Skeletal muscle tissue (tissue), 4 donors: ENCODE data around the gene HAND2. TPM values are rescaled to one million over a fixed set of nuclear protein-coding genes. Genes with fewer than 3 reads are reported as not detected.

Experiments
- H3K27ac ChIP-seq: one replicate; pipeline ENCODE4 v1.7.0; 2013; ENCODE audit warnings: mild to moderate bottlenecking, low read depth, low read length, inconsistent platforms
- H3K27me3 ChIP-seq, 3 donors: one replicate each; pipeline ENCODE4 v1.7.0; 2013; ENCODE audit warnings: low read length in 3 of 3; ENCODE audit not compliant: control insufficient read depth in 3 of 3, insufficient read depth in 3 of 3
- H3K36me3 ChIP-seq, 3 donors: one replicate each; pipeline ENCODE4 v1.7.0; 2013; ENCODE audit warnings: low read length in 3 of 3; ENCODE audit not compliant: control insufficient read depth in 3 of 3, insufficient read depth in 3 of 3
- H3K4me1 ChIP-seq, 3 donors: one replicate each; pipeline ENCODE4 v1.7.0; 2013; ENCODE audit warnings: low read length in 3 of 3, mild to moderate bottlenecking in 3 of 3; ENCODE audit not compliant: control insufficient read depth in 3 of 3, insufficient read depth in 3 of 3
- H3K4me3 ChIP-seq, 3 donors: one replicate each; pipeline ENCODE4 v1.7.0; 2013; ENCODE audit warnings: low read length in 3 of 3
- H3K9ac ChIP-seq, 3 donors: one replicate each; pipeline ENCODE4 v1.7.0; 2013; ENCODE audit warnings: low read length in 3 of 3, mild to moderate bottlenecking in 3 of 3, moderate library complexity in 2 of 3, low read depth in 1 of 3
- H3K9me3 ChIP-seq, 3 donors: one replicate each; pipeline ENCODE4 v1.7.0; 2013; ENCODE audit warnings: low read length in 3 of 3; ENCODE audit not compliant: control insufficient read depth in 3 of 3
- total RNA-seq: library from RNA; depleted of rRNA; stranded (reverse); fragments of >200 nt; gene quantifications from one replicate; pipeline ENCODE4 v1.2.3, GENCODE V29; 2014
- donor health status: Osteomylitis.

HAND2 gene
- total RNA-seq, 1 donor from 2014 or later = 1.0 TPM

DNA sequence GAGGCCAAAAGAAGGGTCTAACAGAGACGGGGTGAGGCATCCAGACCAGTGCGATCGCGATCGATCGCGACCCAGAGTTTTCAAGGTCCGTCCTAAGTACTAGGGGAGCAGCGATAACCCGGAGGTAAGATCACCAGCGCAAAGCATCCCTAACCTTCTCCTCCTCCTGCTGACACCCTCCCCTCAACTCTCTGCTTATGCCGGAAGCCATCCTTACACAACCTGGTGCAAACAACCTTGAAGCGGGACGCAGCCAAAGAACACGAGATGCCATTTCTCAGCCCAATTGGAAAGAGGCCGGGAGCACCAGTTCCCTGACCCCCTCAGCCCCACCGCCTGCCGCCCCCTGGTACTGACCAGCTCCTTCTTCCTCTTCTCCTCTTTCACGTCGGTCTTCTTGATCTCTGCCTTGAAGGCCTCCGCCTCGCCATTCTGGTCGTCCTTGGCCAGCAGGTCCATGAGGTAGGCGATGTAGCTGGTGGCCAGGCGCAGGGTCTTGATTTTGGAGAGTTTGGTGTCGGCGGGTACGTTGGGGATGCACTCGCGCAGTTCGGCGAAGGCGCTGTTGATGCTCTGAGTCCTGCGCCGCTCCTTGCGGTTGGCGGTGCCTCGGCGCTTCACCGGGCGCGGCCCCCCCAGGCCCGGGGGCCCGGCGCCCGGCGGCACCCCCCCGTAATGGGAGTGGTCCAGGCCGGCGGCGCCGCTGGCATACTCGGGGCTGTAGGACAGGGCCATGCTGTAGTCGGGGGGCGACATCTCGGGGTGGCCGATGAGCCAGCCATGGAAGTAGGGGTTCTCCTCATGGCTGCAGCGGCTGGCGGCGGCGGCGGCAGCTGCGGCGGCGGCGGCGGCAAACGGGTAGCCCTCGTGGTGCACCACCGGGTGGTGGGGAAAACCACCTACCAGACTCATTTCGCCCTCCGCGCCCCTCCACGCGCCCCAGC lies 1.4 kb downstream of the HAND2 start:
- H3K4me1 ChIP-seq = peaks cover 8 to 11% (median 10%) of the 10 kb centered on the region in 3 donors
- peaks cover 0 to 7% (median 3%) of the 10 kb centered on the region in 3 donors for H3K9me3 ChIP-seq
- no peaks in the 10 kb centered on the region for H3K36me3 ChIP-seq
- no peak overlapping the region for H3K27ac ChIP-seq
- peak overlapping the region in 1 of 3 donors; percentile 33 for H3K9ac ChIP-seq
- peak overlapping the region; percentile 45 to 48 (median 48) for H3K4me3 ChIP-seq
- H3K27me3 ChIP-seq = peaks cover 68 to 80% (median 75%) of the 10 kb centered on the region in 3 donors

DNA sequence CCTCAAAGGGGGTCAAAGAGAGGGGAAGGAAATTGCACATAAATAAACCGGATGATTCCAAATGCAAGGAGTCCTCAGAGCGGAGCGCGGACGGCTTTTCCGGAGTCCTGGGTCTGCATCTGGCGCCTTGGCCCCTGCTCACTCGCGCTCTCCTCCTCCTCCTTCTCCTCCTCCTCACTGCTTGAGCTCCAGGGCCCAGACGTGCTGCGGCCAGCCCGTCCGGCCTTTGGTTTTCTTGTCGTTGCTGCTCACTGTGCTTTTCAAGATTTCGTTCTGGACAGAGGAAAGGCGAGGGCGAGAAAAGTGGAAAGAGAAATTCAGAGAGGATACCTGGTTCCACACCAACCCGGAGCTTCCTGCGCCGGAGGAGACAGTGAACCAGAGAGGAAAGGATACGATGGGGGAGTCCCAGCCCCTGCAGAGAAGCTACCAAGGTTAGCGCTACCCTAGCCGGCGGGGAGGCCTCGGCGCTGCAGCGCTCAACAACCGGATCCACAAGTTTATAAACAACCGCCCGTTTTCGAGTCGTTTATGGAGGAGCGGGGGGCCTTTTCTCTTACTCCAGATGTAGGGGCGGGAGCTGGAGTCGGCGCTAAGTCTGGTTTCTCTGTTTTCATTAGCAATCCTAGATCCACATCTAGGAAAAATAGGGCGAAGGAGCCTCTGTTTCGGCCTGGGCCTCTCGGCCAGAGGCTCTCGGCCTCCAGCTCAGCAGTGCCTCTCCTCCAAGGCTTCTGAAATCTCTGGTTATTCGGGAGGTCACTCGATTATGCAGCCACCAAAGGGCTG lies 2.7 kb downstream of the HAND2 start:
- Histone ChIP-seq H3K36me3 (no peaks in the 10 kb centered on the region), H3K9me3 (peaks cover 0 to 10% (median 3%) of the 10 kb centered on the region in 3 donors), H3K27me3 (peaks cover 62 to 83% (median 68%) of the 10 kb centered on the region in 3 donors), H3K27ac (no peak overlapping the region), H3K4me3 (no peak overlapping the region), H3K4me1 (peaks cover 13 to 14% (median 14%) of the 10 kb centered on the region in 3 donors), H3K9ac (no peak overlapping the region)

DNA sequence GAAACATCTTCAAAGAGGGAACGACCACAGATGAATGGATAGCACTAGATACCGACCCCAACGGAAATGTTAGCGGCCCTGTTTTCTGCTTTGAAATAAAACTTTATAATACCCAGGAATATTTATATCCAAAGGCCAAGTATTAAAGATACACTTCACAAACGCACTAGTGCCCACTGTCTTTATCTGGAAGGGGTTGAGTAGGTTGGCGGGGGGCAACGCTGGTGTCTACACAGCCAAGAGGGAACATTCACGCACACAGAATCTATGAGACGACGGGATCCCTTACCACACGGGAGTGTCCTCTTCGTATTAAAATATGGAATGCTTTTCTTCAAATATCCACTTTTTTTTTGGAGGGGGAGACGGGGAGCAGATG lies 3.3 kb downstream of the HAND2 start:
- Histone ChIP-seq H3K27ac (no peak overlapping the region), H3K4me1 (peaks cover 16 to 19% (median 17%) of the 10 kb centered on the region in 3 donors), H3K4me3 (no peak overlapping the region), H3K36me3 (no peaks in the 10 kb centered on the region), H3K9ac (no peak overlapping the region), H3K9me3 (peaks cover 0 to 10% (median 3%) of the 10 kb centered on the region in 3 donors), H3K27me3 (peaks cover 56 to 82% (median 62%) of the 10 kb centered on the region in 3 donors)

DNA sequence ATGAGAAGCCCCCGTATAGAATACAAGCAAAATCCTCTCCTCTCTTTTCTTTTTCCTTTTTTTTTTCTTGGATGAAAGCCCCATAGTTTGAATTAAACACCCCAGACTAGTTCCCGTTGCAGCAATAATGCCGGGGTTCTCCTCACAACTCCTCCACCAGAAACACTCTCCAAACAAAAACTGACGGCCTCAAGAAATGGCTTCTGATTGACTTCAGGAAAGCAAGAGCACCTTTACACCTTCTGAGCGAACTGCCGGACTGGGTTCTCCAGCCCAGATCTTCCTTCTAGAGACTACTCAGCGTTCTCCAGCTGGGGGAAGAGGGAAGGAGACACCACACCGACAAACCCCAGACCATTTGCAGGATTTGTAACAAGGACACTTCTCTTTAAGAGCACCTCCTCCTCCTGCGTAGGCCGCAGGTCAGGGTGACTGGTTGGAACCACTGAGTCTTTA lies 4.0 kb downstream of the HAND2 start:
- Histone ChIP-seq H3K27me3 (peaks cover 55 to 82% (median 60%) of the 10 kb centered on the region in 3 donors), H3K27ac (no peak overlapping the region), H3K9ac (no peak overlapping the region), H3K4me3 (no peak overlapping the region), H3K9me3 (peaks cover 0 to 10% (median 3%) of the 10 kb centered on the region in 3 donors), H3K4me1 (peaks cover 22 to 25% (median 23%) of the 10 kb centered on the region in 3 donors), H3K36me3 (no peaks in the 10 kb centered on the region)

DNA sequence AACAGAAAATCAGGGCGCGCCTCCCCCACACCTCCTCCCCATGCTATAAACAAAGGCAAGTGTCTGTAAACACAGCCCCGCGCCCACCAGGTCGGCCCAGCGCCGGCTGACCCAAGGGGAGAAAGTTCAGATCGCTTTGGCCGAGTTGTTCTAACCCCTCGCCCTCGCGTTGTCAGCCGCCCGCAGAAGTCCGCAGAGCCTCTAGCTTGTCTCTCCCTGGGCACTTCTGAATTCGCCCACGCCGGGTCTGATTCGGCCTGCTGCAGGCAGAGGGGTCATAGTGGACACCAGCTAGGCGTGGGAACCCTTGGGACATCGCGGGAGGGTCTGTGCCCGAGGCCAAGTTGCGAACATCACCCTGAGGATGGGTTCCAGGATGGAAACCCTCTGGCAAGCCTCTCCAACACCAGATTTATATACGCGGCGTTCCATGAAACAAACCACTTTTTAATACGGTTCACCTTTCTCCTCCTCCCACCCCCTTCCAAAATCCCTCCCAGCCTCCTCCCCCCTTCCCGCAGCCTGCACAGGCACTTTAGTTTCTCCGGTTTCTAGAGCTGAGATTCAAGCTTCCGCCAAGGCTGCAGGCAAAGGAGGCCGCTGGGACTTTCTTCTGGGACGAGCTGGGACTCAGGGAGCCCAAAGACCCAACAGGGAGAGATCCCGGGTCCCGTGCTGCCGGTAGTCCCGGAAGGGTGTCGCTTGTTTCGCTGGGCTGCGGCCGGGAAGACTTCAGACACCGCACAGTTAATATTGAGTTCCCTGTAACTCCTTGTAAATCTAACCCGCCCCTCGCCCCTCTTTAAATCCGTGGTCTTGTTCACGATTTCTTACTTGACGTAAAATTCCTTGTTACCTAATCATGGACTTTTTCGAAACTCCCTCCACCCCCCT lies 4.7 kb downstream of the HAND2 start:
- H3K36me3 ChIP-seq = no peaks in the 10 kb centered on the region
- no peak overlapping the region for H3K4me3 ChIP-seq
- H3K27ac ChIP-seq = no peak overlapping the region
- H3K27me3 ChIP-seq = peaks cover 51 to 78% (median 55%) of the 10 kb centered on the region in 3 donors
- H3K9ac ChIP-seq = no peak overlapping the region
- H3K9me3 ChIP-seq = peaks cover 0 to 10% (median 3%) of the 10 kb centered on the region in 3 donors
- peaks cover 17 to 22% (median 17%) of the 10 kb centered on the region in 3 donors for H3K4me1 ChIP-seq

DNA sequence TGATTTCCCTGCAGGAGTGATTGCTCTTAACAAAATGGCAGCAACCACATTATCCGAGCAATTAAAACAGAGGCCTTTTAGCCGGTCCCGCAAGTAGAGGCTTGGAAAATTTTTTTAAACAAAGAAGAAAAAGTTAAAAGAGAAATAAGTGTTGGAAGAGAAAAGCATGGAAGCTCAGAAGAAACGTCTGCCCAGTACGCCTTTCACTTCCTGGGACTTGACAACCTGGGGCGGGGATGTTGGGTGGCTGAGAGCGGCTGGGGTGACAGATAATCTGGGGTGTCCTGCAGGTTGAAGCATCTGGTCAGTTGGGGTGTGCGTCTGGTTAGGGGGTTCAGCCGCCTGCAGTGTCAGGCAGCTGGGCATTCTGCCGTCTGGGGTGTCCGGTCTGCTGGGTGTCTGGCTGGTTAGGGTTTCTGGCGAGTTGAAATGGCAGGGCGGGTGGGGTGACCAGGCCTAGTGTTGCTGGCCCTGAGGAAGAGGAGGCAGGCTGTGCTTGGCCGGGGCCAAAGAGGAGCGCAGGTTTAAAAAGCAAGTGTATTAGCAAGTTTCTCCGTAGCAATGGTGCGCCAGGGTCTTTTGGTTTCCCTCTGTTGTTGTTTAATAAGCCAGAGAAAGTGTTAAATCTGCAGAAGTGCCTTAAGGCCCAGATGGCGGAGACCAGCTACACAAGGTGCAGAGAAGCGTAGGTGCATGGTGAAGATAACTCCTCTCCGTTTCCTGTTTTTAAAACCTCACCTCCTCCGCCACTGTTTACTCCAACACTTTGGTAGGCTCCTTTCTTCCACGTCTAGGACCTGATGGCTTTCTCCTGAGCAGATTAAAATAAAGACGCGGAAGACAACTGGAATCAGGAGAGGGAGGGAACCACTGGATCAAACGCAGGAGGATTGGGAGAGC lies 5.6 kb downstream of the HAND2 start:
- H3K4me1 ChIP-seq = peaks cover 13 to 18% (median 14%) of the 10 kb centered on the region in 3 donors
- no peak overlapping the region for H3K4me3 ChIP-seq
- peaks cover 0 to 10% (median 3%) of the 10 kb centered on the region in 3 donors for H3K9me3 ChIP-seq
- H3K36me3 ChIP-seq = no peaks in the 10 kb centered on the region
- no peak overlapping the region for H3K9ac ChIP-seq
- peaks cover 49 to 76% (median 51%) of the 10 kb centered on the region in 3 donors for H3K27me3 ChIP-seq
- H3K27ac ChIP-seq = no peak overlapping the region

DNA sequence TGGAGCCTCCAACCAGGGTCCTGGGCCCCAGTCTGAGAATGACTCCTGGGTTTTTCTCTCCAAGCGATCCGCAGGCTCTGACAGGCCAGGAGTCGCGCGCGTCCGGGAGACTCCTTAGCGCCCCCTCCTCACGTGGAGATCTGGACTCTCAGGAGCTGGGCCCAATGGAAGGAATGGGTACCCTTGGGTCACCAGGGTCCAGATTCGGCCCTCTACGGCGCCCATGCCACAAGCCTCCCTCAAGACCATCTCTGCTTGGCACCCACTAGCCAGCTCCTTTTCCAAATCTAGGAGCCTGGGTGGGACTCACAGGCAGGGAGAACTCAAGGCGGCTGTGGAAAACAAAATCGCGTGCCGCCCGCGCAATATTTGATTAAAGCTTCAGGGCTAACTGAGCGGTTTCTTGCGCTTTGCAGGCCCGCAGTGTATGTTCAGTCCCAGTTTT lies 7.1 kb downstream of the HAND2 start:
- Histone ChIP-seq H3K4me3 (peak overlapping the region; percentile 61 to 75 (median 73)), H3K27ac (peak overlapping the region; percentile 61), H3K27me3 (peaks cover 52 to 73% (median 53%) of the 10 kb centered on the region in 3 donors), H3K4me1 (peaks cover 11 to 18% (median 13%) of the 10 kb centered on the region in 3 donors), H3K9me3 (peaks cover 0 to 10% (median 3%) of the 10 kb centered on the region in 3 donors), H3K9ac (peak overlapping the region in 1 of 3 donors; percentile 64), H3K36me3 (no peaks in the 10 kb centered on the region)

DNA sequence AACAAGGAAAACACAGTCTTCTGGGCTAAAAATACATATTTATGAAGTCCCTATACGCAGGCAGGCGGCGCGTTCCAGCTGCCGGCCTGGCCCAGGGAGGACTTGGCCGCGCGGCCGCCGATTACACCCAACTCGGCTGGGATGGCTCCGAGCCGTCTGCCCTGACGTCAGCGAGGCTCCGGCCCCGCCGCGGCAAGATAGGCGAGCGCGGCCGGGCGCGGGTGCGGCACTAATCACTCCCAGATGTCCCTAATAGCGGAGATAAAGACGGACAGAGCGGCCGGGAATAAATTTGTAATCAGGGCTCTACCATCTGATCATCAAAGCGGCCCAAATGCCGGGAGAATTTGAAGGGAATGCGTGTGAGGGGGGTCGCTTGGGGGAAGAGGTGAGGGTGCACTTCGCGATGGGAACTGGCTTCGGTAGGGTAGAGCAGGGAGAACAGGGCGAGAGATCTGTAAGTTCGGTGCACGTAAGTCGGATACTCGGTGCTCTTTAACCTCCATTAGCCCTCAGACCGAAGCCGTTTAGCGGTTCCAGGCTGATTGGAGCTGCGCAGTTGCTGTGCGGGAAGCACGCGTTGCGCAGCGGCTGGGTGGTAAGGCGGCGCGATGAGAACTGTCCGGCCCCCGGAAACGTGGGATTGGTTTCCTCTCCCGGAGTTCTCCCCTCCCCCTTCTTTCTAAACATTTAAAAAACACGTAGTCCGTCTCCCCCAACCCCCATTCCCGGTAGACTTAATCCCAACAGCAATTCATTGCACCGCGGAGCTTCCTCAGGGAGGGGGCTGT lies 7.7 kb downstream of the HAND2 start:
- Histone ChIP-seq H3K36me3 (no peaks in the 10 kb centered on the region), H3K4me1 (peaks cover 11 to 18% (median 13%) of the 10 kb centered on the region in 3 donors), H3K9me3 (peaks cover 0 to 9% (median 3%) of the 10 kb centered on the region in 3 donors), H3K4me3 (peak overlapping the region; percentile 61 to 75 (median 73)), H3K27me3 (peaks cover 52 to 73% (median 55%) of the 10 kb centered on the region in 3 donors), H3K27ac (peak overlapping the region; percentile 61), H3K9ac (peak overlapping the region; percentile 36 to 69 (median 64))
